Muscle of arm (tissue), 12 donors: ENCODE data around the gene VIPR1. TPM values are rescaled to one million over a fixed set of nuclear protein-coding genes. Genes with fewer than 3 reads are reported as not detected.

ENCODE experiments used
- DNase-seq: peaks from one replicate; pipeline ENCODE4 v3.0.0-alpha.2; 2013
- polyA plus RNA-seq, 12 donors: library from polyadenylated mRNA; unstranded; fragments of 120-200 nt; gene quantifications; one replicate each; pipeline ENCODE4 v1.2.1, GENCODE V29; 2013; ENCODE audit not compliant: insufficient read length in 12 of 12

Gene VIPR1
- polyA plus RNA-seq, 12 donors: 0.64 to 15.6 (median 1.3) TPM; not detected in 1

DNA sequence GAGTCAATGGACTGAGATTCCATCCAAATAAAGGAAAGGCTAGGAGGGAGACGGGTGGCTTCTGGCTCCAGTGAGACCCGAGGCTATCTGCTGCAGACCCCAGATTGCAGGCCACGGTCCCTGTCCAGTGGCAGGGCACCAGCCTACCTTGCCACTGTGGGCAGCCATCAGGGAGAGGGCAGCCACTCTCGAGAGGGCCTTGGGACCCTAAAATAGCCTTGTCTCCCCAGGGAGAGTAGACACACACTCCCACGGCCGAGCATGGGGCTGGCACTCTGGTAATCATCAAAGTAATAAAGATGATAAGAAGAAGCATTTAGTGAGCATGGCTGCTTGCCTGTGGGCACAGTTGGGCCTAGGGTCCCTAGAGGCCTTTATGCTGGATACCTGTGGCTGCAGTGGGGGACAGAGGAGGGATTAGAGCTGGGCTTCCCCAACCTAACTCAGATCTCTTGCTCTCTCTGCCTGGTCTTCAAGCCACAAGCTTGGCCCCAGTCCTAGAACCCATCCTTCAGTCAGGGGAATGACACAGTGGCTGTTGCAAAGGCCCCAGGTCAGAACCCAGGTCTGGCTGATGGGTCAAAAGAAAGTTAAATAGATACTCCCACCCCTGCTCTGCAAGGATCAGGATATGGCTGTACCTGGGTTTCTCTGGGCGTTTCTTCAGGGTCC is 9.2 kb upstream of the VIPR1 start:
- DNase-seq: no peak

DNA sequence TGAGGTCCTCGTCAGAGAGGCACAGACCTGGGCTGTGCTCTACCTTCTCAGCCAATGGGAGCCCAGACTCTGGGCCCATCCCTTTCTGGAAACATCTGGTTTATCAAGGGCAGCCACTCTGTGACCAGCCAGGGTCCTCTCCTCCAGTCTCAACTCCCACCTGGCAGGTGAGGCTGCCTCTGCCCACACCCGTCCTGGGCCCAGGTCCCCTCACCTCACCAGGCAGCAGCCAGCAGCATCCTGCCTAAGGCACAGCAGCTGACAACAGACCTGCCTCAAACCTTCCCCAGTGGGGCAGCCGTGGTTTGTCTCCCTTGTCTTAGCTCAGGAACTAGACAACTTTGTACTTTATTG is 8.7 kb upstream of the VIPR1 start:
- DNase-seq: no peak

DNA sequence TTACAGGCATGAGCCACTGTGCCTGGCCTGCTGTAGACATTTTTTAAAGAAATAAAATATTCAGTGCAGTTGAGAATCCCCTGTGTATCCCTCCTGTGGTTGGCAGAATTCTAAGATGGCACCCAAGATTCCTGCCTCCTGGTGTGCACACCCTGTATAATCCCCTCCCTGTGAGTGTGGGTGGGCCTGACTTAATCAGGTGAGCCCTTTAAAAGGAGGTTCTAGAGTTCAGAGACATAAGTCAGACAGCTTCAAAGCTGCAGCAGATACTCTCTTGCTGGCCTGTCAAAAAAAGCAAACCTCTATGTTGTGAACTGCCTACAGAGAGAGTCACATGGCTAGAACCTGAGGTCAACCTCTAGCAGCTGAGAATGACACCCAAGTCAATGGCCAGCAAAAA is 7.0 kb upstream of the VIPR1 start:
- no peak for DNase-seq

DNA sequence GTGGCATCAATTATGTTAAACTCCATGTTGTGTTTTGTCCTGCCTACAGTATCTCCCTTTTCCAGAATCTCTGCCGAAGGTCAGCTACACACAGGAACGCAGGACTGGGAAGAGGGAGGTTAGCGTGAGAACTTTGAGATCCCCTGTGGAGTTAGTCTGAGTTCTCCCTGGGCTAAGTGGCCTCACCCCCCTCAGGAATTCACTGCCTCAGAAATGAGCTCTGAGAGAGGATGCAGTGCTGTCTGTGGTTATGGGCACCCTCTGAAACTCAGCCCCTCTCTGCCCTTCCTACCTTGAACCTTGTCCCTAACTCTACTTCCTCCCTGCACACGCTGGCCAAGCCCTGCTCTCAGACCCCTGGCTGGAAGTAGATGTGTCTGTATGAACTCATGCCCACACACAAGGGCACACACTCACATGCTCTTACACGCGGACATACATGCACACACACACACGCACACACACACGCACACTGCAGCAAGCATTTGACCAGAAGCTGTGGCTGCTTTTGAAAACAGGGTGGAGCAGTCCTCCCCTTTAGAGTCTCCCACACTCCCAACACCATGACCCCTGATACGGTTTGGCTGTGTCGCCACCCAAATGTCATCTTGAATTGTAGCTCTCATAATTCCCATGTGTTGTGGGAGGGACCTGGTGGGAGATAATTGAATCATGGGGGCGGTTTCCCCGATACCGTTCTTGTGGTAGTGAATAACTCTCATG is 5.3 kb upstream of the VIPR1 start:
- no peak for DNase-seq

DNA sequence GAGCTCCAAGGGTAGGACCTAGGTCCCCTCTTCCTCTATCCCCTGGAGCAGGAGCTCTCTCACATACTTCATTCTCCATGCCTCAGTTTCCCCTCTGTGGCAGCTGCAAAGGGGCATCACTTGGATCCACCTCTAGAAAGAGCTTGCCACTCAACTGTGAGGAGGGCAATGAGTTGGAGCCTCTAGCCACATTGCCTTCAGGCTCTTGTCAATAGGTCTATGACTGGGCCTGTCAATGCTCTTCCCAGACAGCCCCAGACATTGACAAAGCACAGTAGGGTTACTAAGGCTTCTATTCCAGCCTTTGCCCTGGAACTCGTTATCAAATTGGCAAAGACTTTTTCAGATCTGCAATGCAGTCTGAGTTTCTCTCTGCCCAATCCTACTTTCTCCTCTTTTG is 4.4 kb upstream of the VIPR1 start:
- DNase-seq: no peak

DNA sequence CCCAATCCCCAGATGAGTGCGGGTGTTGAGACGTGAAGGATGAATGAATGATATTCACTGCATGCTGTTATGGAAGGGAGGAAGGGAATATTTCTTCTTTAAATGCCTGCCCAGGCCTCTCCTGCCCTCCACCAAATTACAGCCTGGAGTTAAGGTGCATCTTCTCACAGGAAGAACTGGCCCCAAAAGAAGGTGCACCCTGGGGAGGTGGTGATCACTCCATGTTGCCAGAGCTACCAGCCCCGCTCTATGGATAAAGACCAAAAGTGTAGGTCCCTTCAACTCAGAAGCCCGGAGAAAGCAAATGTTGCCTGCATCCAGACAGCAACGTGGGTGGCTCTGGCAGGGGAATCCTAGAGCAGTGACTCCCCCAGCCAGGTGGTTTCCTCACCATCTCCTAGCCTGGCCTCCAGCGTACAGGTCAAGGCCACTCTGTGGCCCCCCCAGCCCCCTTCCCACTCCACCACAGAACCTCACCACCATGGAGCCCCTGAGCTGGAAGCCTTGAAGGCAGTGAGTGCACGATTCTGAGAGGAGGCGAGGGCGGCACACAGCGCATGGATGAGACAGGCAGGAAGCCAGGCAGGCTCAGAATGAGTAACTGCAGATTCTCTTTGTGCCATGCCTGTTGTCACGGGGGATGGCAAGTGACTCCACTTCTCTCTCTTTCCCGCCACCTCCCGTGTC is 3.5 kb upstream of the VIPR1 start:
- DNase-seq: no peak

DNA sequence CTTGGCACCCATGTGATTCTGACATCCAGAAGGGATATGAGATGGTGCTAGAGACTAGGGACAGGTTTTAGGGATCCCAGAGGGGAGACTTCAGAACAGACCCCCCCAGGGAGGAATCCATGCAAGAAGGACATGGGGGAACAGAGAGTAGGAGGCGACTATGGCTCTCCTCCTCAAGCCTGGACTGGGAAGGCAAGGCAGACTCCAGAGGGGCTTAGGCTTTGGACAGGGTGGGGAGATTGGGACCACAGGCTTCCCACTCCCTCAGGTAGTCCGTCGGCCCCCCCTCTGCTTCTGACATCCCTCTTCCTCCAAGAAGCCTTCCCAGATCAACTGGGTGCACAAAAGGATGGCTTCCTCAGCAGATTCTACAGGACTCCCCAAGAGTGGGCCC is 3.0 kb upstream of the VIPR1 start:
- no peak for DNase-seq

DNA sequence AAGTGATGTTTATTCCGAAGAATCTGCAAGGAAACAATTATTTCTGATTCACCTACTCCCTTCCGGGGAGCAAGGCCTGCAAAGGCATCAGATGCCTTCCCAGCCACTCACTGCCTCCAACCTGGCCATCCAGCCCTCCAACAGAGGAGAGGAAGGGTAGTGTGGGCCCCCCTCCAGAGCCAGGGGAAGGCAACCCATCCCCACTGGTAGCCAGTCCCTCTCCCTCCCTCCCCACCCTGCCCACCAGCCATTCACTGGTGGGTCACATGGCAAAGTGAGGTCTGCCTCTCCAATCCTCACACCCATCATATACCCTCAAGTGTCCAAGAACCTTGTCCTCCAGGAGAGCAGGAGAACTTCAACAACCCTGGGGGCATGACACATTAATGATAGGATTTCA is 2.4 kb upstream of the VIPR1 start:
- DNase-seq: no peak

DNA sequence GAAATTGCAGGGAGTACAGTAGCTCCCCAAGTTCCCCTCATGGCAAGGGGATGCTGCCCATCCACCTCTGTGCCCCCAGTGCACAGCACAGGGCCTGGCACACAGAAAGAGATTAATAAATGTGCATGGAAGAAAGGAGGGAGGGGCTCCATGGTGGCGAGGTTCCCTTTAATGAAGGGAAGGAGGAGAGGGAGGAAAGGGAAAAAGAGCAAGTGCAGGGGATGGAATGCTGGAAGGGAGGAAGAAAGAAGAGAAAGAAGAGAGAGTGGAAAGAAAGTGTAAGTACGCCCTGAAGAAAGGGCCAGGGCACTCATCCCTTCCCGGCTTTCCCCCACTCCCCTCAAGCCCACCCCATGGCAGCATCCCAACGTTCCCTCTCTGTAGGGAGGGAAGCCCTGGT is 1.5 kb upstream of the VIPR1 start:
- no peak for DNase-seq

DNA sequence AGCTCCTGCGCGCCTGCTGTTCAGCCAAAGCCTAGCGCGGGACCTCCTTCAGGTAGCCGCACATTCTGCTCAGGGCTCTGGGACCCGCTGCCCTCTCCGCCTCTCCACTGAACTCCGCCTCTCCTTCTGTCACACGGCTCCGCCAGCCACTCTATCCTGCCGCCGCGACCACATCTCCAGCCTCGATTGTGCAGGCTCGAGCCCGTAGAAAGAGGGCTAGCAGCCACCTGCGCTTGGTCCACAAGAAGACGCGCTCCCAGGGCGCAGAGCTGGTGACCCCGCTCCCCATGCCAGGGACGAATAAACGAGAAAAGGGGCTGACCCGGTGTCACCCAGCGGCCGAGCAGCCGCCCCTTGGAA is 1.1 kb upstream of the VIPR1 start:
- no peak for DNase-seq

DNA sequence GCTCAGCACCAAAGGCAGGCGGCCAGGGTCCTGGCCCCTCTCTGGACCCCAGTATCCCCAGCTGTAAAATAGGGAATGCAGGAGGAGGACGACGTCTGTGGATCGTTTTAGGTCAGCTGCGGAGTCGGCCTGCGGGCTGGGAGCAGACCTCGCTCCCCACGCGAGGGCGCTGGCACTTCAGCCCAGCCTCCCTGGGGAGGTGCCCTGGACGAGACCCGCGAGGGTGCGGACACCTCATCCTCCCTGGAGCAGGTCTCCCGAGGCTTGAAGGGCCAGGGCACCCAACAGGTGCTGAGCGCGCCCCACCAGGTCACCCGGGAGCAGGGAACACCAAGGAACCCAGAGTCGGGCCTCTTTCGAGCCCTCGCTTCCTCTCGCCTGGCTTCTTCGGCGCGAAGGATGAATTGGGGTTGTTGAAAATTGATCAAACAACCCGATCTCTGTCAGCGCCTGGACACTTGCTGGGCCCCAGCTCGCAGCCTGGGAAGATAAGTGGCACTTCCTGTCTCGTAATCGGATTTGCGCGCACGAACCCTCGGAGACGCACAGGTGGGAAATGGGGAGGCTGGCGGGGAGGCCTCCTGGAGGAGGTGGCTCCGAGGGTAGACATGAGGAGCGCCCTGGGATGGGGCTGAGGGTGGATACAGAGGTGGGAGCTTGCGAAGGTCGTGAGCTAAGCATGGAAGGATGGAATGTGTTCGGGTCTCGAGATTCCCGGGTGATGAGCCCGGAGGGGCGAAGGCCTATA is 588 bp upstream of the VIPR1 start:
- DNase-seq: no peak

DNA sequence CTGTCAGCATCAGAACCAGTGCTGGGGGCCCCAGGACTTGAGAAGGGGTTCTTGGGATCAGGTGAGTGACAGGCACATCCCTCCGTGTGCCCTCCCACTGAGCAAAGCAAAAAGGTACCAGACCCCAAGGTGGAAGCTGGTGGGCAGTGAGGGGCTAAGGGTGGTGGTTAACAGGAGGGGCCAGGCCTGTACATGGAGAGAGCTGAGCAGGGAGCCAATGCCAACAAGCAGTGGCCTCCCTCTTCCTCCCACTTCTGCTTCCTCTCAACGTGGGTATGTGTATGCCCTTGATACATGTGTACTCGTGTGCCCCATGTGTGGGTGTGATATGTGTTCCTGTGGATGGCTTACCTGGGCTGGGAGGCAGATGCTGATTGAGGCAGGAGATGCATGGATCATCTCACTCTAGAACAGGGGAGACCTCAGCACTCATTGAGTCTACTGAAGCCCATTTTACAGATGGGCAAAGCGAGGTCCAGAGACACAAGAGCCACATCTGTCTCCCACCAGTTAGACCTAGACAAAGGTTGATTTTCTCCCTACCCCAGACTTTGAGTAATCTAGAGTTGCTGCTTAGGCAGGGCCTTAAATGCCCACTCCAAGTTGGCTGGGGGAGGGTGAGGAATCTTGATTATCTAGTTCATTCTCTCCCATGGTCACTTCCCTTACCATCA is 945 bp downstream of the VIPR1 start:
- no peak for DNase-seq

DNA sequence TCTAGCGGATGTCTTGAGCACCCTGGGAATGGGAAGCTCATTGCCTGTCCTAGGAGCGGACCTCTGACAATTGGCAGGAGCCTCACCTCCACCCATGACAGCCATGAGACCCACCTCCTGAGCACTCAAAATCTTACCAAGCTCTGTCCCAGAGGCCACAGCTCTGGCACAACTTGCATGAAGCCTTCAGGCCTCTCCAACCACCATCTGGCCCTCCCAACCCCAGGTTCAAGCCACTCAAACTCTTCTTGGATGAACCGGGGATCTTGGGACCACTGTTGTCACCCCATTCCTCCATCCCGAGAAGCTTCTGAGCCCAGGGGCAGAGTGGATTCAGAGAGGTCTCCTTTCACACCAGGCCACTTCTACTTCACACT is 1.5 kb downstream of the VIPR1 start:
- DNase-seq: no peak

DNA sequence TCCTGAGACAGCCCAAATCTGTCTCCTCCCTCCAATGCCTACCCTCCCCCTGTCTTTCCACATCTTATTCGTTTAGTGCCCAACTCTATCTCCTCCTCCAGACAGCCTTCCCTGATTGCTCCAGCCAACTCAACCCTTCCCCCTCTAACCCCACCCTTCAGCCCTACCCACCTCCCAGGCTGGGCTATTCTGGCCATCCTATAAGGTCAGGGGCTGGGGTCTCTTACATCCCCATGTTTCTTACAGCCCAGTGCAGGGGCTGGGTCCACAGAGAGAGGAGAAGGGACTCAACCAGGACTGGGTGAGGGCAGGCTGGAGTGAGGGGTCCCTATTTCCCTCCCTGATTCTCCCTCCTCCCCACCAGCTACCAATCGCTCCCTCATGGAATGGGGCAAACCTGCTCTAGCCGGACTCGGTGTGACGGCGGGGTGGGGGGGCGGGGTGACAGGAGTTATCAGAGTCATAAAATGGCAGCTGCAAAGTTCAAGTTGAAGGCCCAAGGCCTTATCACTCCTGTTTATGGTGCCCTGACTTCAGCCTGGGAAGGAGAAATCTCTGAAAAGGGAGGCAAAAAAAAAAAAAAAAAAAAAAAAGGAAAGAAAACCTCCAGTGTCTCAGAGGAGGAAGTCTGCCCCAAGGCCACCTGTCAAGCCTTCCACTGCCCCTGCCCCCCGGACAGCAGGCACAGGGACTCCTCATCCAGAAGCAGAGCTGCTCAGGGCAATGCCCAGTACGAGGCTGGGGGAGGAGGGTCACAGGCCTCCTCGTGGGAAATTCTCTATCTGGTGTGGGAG is 2.1 kb downstream of the VIPR1 start:
- DNase-seq: no peak

DNA sequence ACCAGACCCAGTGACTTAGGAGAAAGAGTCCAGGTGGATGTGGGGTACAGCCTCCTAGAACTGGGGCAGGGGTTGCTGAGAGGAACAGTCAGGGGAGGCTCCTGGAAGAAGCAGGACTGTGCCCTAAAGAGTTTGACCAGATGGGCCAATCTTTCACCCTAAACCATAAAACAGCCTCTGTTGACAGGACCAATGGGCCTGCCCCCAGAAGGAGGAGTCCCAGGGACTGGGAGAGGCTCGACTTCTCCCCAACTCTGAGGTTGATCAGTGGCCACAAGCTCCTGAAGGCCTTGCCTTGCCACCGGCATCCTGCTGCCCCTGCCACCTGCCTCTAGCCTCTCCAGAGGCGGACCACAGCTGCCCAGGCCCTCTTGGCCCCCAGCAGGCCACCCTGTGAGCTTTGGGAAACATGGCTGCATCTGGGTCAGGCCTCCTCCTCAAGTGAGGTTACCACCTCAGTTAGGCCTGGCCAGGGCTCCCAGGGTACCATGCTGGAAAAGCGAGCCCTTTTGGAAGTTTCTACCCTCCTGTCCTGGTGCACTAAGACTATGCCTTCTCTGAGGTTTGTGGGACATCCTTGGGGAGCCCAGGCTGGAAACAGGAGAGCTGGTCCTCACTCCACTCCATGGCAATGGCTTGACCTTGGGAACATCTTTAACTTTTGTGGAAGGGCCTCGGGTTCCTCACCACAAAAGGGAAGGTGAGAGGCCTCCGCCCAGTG is 2.8 kb downstream of the VIPR1 start:
- DNase-seq: no peak

DNA sequence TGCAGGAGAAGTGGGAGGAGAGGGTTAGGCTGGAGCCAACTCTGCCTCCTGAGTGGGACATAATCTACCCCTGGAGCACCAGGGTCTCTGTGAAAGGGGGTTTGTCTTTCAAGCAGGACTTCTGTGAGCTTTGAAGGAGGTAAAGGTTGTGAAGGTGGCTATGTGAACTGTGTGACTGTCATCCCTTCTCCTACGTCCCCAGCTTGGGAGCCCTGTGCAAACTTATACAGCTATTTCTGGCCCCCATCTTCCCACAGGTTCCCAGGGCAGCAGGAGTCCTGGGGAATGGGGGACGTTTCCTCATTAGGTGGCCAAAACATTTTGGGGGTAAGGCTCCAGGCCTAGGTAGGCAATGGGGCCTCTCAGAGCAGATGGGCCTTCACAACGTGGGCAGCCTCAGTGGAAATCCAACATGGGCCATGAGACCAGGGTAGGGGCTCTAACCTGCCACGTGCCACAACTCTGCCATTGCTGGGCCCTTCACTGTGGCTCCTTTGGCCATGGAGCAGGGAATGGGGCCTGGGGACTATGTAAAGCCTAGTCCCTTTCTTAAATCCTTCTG is 3.5 kb downstream of the VIPR1 start:
- no peak for DNase-seq

DNA sequence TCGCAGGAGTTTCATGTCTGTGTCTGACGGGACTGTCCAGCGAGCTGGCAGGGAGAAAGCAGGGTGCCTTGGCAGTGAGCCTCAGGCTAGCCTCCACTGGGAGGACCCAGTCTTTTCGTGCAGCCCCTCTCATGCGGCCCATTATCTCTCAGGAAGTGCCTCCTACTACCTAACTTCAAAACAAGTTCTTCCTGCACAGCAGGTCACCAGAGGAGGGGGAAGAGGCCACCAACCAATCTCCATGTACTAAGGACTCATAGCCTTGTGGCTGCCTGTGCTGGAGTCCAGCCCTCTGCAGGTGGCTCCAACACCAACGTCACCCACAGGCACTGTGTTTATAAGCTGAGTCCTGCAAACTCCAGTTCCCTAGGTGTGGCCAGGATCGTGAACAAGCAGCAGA is 4.8 kb downstream of the VIPR1 start:
- DNase-seq: no peak

DNA sequence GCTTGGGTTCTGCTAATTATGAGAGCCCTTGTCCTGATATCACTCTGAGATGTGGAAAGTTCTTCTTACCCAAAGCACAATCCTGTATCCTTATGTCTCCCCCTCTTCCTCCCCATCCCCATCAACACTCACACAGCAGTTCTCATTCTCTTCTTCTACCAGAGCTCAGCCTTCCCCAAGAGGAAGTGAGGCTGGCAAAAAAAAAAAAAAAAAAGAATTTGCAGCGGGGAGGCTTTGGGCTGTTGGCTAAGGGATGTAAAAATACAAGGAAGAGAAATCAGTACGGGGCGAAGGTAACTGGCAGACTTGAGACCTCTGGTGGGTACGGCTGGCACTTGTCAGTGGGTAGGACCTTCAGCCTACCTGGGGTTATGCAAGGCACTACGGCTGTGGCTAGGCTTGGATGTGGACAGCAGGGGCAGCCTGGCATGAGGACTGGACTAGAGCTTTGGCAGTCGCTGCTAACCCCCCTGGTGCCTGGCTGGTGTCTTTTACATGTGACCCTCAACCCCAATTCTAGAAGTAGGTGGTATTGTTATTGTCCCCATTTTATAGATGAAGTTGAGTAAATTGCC is 5.4 kb downstream of the VIPR1 start:
- DNase-seq: no peak

DNA sequence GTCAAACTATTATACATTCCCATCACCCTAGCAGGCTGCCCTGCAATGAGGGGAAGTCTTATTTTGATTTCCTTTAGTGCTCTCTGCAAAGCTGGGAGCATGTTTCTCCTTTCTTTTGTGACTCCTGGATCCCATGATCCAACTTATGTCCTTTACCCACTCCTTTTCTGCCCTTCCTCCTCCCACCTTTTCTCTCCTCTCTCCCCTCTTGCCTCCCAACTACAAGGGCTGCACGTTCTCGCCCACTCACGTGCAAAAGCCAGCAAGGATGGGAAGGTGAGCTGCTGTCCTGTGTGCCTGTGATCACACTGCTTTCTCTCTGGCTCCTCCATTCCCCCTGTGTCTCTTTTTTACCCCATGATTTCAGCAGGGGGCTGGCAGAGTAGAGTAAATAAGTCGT is 6.1 kb downstream of the VIPR1 start:
- no peak for DNase-seq

DNA sequence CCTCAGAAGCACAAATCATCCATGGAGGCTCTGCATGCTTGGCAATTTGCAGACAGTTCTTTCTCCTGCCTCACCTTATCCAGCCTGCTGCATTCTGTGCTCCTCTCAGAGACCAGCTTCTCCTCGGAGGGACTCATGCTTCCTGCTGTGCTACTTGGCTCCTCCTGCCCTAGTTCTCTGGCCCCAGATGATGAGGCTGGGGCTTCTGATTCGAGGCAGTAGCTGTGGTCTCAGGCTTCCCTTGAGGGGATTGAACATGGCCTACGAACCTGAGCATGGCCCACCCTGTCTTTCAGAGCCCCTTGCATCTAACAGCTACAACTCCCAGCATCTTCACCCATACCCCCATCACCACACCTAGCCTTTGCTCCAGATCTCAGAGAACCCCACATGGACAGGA is 6.7 kb downstream of the VIPR1 start:
- no peak for DNase-seq
